COLO668 (cell line): Measurements from ENCODE around the gene ST6GALNAC1.

Experiments used
- DNase-seq: peaks from one replicate; lab custom pipeline; 2025; ENCODE audit not compliant: unreplicated experiment; lab: John Stamatoyannopoulos, UW

The ST6GALNAC1 gene

GRCh38 chr17:76643553-76644148, at the start of gene ST6GALNAC1:
ST6GALNAC1 (minus strand) TSS chr17:76643757; CDS start chr17:76643638, 119 bp downstream.
- DNase-seq: no peak

GRCh38 chr17:76691379-76692191, 48.0 kb upstream of the ST6GALNAC1 start:
- DNase-seq: no peak

GRCh38 chr17:76690596-76691280, 47.2 kb upstream of the ST6GALNAC1 start:
- DNase-seq: no peak

DNA sequence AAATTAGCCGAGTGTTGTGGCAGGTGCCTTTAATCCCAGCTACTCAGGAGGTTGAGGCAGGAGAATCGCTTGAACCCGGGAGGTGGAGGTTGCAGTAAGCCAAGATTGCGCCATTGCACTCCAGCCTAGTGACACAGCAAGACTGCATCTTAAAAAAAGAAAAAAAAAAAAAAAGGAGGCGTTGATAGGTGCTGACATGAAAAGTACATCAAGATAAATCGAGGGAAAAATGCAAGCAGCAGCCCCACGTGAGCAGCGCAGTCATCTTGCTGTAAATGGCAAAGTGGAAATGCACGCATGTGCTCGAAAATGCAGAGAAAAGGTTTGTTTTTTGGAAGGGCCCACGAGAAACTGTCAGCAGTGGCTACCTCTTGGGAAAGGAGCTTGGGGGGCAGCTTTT, 46.3 kb upstream of the ST6GALNAC1 start:
- DNase-seq: no peak

GRCh38 chr17:76688165-76688622, 44.6 kb upstream of the ST6GALNAC1 start:
- DNase-seq: no peak

GRCh38 chr17:76687298-76688164, 44.0 kb upstream of the ST6GALNAC1 start:
- no peak for DNase-seq

- no peak for DNase-seq
Measured at GRCh38 chr17:76686538-76687297, 43.2 kb upstream of the ST6GALNAC1 start.

DNA sequence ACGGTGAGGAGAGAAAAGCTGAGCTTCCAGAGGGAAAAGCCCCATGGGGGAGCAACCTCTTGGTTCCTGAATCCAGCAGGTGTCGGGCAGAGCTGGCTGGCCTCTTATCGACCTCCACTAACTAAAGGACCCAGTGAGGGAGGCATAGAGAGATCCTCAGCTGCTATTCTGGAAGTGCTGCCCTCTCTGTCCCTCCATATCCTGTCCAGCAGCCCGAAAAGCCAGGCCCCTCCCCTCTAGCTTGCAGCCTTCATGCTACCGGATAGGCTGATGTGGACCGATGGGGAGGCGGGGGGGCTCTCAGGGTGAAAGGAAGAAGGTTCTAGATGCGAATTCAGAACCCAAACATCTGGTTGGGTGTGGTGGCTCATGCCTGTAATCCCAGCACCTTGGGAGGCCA, 42.3 kb upstream of the ST6GALNAC1 start:
- no peak for DNase-seq

DNA sequence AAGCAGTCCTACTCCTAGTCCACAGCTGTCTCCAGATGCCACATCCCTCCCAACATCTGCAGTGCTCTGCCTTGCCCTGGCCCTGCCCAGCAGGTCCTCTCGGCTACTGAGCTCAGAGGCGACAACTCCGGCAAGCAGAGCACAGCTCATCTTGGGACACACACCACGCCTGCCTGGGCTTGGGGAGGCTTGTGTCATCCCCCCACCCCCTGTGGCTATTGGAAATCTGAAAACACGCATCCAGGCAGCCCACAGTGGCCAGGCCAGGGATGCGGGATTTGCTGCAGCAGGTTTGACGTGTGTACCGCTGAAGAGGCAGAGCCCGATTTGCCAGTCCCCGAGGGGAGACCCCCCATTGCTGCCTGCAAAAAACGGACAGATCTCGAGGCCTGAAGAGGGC, 41.8 kb upstream of the ST6GALNAC1 start:
- no peak for DNase-seq

DNA sequence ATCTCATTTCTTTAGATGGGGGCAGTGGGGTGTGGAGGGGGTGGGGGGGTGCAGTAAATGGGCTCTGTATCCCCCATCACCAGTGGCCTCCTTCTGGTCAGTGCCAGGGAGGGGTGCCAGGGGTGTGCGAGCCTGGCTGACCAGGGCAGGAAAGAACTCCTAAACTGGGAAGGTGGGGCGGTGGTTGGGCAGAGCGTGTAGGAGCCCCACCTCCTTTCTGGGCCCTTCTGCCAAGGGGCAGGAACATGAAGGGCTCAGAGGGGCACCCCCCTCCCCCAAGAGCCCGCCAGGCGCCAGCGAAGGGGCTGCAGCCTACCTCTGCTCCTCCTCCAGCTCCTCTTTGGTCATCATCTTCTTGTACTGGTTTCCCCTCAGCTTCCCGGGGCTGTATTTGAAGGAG, 41.2 kb upstream of the ST6GALNAC1 start:
- DNase-seq: no peak

DNA sequence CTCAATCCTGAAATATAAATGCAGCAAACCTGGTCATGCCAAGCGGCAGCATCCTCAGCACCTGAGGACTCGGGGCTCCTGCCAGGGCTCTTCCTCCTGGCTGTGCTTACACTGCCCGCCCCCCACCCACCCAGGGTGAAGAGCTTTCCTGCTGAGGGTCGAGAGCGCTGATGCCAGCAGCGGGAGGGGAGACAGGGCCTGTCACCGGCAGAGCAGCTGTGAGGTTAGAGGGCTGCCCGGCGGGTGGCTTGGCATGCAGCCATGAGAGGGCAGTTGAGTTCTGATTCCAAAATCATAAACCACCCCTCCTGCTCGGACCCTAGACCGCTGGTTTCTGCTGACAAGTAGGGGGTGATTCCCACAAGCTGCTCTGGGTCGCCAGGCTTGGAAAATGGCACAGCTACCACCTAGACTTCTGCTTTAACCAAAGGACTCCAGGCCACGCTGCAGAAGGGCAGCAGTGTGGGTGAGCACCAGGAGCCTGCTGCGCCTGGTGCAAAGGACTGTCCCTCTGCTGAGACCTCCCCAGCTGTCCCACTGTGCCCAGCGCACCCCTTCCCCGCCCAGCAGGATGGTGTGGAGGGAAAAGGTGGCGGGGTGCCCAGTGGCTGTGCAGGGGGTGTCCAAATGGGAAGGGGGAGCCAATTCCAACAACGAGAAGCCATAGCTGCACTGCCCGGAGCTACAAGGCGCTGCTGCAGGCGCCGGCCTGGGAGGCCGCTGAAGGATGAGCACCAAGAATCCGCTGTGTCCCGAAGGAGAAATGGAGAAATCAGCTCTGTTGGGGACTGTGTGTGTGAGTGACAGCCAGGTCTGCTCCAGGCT, 40.6 kb upstream of the ST6GALNAC1 start:
- no peak for DNase-seq

- no peak for DNase-seq
Measured at GRCh38 chr17:76683011-76683755, 39.6 kb upstream of the ST6GALNAC1 start.

DNA sequence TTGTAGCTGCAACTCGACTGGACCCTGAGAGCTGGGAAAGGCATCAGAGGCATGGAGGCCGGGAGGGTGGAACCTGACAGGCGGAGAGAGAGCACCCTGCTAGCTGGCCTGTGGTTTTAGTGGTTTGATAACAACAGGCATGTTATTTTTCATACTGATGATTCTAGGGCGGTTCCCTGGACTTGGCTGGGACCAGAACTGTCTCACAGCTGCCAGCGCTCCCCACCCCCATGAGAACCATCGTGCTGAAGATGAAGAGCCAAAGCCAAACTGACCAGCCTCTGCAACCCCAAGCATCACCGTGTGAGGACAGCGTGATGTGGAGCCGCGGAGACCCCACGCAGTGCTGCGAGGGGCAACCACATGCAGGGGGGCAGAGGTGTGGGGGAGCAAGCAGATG, 38.7 kb upstream of the ST6GALNAC1 start:
- no peak for DNase-seq

GRCh38 chr17:76681222-76682137, 37.9 kb upstream of the ST6GALNAC1 start:
- peak; percentile 49 for DNase-seq

DNA sequence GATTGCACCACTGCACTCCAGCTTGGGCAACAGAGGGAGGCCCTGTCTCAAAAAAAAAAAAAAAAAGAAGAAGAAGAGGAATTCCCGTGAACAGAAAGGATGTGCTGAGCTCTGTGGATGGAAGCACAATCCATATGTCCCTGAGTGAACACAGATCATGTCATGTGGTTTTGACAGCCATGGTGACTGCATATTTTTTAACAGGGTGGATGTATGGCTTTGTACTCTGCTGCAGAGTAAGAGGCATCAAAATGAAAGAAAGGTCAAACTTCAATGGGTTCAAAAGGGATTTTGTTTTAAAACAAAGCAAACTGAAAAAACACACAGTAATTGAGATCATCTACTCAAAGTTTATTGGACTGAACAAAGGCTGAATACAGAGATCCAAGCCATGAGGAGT, 35.7 kb upstream of the ST6GALNAC1 start:
- DNase-seq: no peak

DNA sequence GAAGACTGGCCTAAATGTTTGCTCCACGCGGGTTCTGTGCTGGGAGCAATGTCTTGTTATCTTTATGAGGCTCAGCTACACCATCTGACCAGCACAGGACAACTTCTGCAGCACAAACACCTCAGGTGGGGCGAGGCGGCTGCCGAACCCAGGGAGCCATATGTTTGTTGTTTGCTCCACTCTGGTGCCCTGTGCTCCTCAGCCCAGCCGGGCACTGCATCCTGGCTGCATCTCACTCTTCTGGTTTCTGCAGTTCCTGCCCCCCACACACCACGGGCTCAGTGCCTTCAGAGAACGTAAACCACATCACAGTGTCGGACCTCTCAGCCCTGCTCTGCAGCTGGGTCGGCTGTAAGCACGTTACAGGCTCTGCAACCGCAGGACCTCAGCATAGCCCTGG, 34.8 kb upstream of the ST6GALNAC1 start:
- DNase-seq: no peak

GRCh38 chr17:76677406-76677805, 33.8 kb upstream of the ST6GALNAC1 start:
- no peak for DNase-seq

GRCh38 chr17:76676629-76677028, 33.1 kb upstream of the ST6GALNAC1 start:
- no peak for DNase-seq
